ENCODE measurements around the gene MAD1L1.

Gene MAD1L1

GRCh38 chr7:2210551-2211258 lies 22.0 kb downstream of the MAD1L1 start:
- H3K4me3 ChIP-seq (ENCODE audit: control insufficient read depth, low read depth, low read length), result no peak overlapping the region
- no peak for TF ChIP-seq CTCF (conservative IDR thresholded peaks at IDR 0.05; ENCODE audit: control insufficient read depth, insufficient read depth, low read depth, low read length)

GRCh38 chr7:2209961-2210323 lies 22.8 kb downstream of the MAD1L1 start:
- no peak for TF ChIP-seq CTCF (conservative IDR thresholded peaks at IDR 0.05; ENCODE audit: control insufficient read depth, insufficient read depth, low read depth, low read length)
- DNase-seq (ENCODE audit: low read depth), result no peak
- no peak overlapping the region for H3K4me3 ChIP-seq (ENCODE audit: control insufficient read depth, low read depth, low read length)

More at GRCh38 chr7:2210551-2211258, 22.0 kb downstream of the MAD1L1 start:
- no peak for DNase-seq (ENCODE audit: low read depth)

GRCh38 chr7:2209146-2209960 lies 23.4 kb downstream of the MAD1L1 start:
- peak; percentile 69 for DNase-seq (ENCODE audit: low read depth)
- H3K4me3 ChIP-seq (ENCODE audit: control insufficient read depth, low read depth, low read length), result no peak overlapping the region
- TF ChIP-seq CTCF (conservative IDR thresholded peaks at IDR 0.05; ENCODE audit: control insufficient read depth, insufficient read depth, low read depth, low read length), result peak; percentile 77

GRCh38 chr7:2208712-2209111 lies 24.0 kb downstream of the MAD1L1 start:
- TF ChIP-seq CTCF (conservative IDR thresholded peaks at IDR 0.05; ENCODE audit: control insufficient read depth, insufficient read depth, low read depth, low read length), result no peak
- DNase-seq (ENCODE audit: low read depth), result no peak

DNA sequence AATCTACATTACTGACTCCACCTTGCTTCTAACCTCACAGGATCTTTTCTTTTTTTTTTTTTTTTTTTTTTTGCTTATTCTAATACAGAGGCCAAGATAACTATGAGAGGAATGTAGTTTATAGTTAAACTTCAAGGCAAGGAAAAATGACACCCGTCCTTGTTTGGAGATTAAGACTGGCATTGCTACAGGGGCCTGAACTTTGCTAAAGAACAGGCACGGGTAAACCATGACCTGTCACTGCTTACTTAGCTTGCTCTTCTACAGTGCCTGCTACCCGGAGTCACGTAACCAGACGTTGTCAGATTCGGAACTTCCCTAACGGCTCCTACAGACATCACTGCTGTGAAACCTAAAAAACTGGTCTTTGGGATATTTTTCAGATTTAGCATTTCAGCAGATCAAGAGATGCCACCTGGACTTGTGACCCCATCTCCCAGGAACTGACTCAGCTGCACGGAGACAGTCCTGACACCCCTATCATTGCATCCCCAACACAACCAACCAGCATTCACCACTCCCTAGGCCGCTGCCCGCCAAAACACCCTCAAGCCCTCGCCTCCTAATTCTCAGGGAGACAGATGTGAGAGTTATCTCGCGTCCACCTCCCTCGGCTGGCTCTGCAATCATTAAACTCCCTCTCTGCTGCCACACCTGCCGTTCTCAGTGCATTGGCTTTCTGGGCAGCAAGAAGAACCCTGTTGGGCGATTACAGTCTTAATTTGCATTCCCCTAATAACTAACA lies 27.5 kb downstream of the MAD1L1 start:
- no peak for TF ChIP-seq CTCF (conservative IDR thresholded peaks at IDR 0.05; ENCODE audit: control insufficient read depth, insufficient read depth, low read depth, low read length)
- DNase-seq (ENCODE audit: low read depth), result no peak
- H3K4me3 ChIP-seq (ENCODE audit: control insufficient read depth, low read depth, low read length), result no peak overlapping the region

More at GRCh38 chr7:2208712-2209111, 24.0 kb downstream of the MAD1L1 start:
- no peak overlapping the region for H3K4me3 ChIP-seq (ENCODE audit: control insufficient read depth, low read depth, low read length)

GRCh38 chr7:2204446-2204845 lies 28.3 kb downstream of the MAD1L1 start:
- no peak for DNase-seq (ENCODE audit: low read depth)
- no peak for TF ChIP-seq CTCF (conservative IDR thresholded peaks at IDR 0.05; ENCODE audit: control insufficient read depth, insufficient read depth, low read depth, low read length)
- no peak overlapping the region for H3K4me3 ChIP-seq (ENCODE audit: control insufficient read depth, low read depth, low read length)

Measured in fibroblast of mammary gland (primary cell).